HEK293 (cell line): ENCODE results near the gene HARS1.

Experiments
- ATF2 ChIP-seq: fragments of 450-650 bp; formaldehyde crosslinking; IDR thresholded peaks from 2 replicates; pipeline ENCODE4 v1.5.1; 2016; ENCODE audit warnings: missing biosample characterization, missing genetic modification characterization, low read depth
- BCL11B ChIP-seq: fragments of 450-650 bp; formaldehyde crosslinking; IDR thresholded peaks from 2 replicates; pipeline ENCODE4 v1.5.1; 2016; ENCODE audit warnings: low read depth, missing biosample characterization, missing genetic modification characterization
- CTCF ChIP-seq: fragments of 450-650 bp; formaldehyde crosslinking; IDR thresholded peaks from 2 replicates; pipeline ENCODE4 v1.5.1; 2016; ENCODE audit warnings: missing biosample characterization, missing genetic modification characterization
- MEIS1 ChIP-seq: sonication (generic); formaldehyde crosslinking; IDR thresholded peaks from 2 replicates; pipeline ENCODE4 v1.8.1; 2022; ENCODE audit warnings: missing genetic modification reagents, mild to moderate bottlenecking, borderline replicate concordance
- REPIN1 ChIP-seq: fragments of 450-650 bp; formaldehyde crosslinking; IDR thresholded peaks from 2 replicates; pipeline ENCODE4 v1.5.1; 2017; ENCODE audit warnings: missing biosample characterization, missing genetic modification characterization, low read depth
- YY1 ChIP-seq: fragments of 450-650 bp; formaldehyde crosslinking; IDR thresholded peaks from 2 replicates; pipeline ENCODE4 v1.5.1; 2018; ENCODE audit warnings: missing biosample characterization, missing genetic modification characterization
- ZFP37 ChIP-seq: fragments of 450-650 bp; formaldehyde crosslinking; IDR thresholded peaks from 2 replicates; pipeline ENCODE4 v1.5.1; 2016; ENCODE audit warnings: missing biosample characterization, missing genetic modification characterization
- ZNF549 ChIP-seq: fragments of 450-650 bp; IDR thresholded peaks from 2 replicates; pipeline ENCODE4 v1.5.1; 2018; ENCODE audit warnings: missing biosample characterization, missing genetic modification characterization, mild to moderate bottlenecking, inconsistent platforms, moderate library complexity
- ZNF558 ChIP-seq: fragments of 450-650 bp; formaldehyde crosslinking; IDR thresholded peaks from 2 replicates; pipeline ENCODE4 v1.5.1; 2016; ENCODE audit warnings: missing biosample characterization, missing genetic modification characterization
- ZNF560 ChIP-seq: fragments of 450-650 bp; formaldehyde crosslinking; IDR thresholded peaks from 2 replicates; pipeline ENCODE4 v1.5.1; 2017; ENCODE audit warnings: missing biosample characterization, missing genetic modification characterization, borderline replicate concordance
- ZNF639 ChIP-seq: fragments of 450-650 bp; formaldehyde crosslinking; IDR thresholded peaks from 2 replicates; pipeline ENCODE4 v1.5.1; 2016; ENCODE audit warnings: missing biosample characterization, missing genetic modification characterization
- ZNF670 ChIP-seq: fragments of 450-650 bp; formaldehyde crosslinking; IDR thresholded peaks from 2 replicates; pipeline ENCODE4 v1.5.1; 2016; ENCODE audit warnings: missing biosample characterization, missing genetic modification characterization, low read depth
- ZNF837 ChIP-seq: fragments of 450-650 bp; formaldehyde crosslinking; IDR thresholded peaks from 2 replicates; pipeline ENCODE4 v1.5.1; 2016; ENCODE audit warnings: missing biosample characterization, missing genetic modification characterization
- ZNF843 ChIP-seq: fragments of 450-650 bp; formaldehyde crosslinking; IDR thresholded peaks from 2 replicates; pipeline ENCODE4 v1.5.1; 2016; ENCODE audit warnings: missing biosample characterization, missing genetic modification characterization

GRCh38 chr5:140725799-140726471, 34.8 kb upstream of the HARS1 start:
- TF ChIP-seq ZNF560 (tag by site-specific recombination), result no peak
- TF ChIP-seq REPIN1 (tag by site-specific recombination), result peak; percentile 54; the same call in 1 of the 2 replicates
- no peak for TF ChIP-seq CTCF
- TF ChIP-seq ZNF549 (tag by site-specific recombination), result no peak
- peak; percentile 90 for TF ChIP-seq ZNF639 (tag by site-specific recombination)
- no peak for TF ChIP-seq BCL11B (tag by site-specific recombination)
- peak; percentile 85; the same call in 1 of the 2 replicates for TF ChIP-seq MEIS1 (CRISPR knock-in tag)
- TF ChIP-seq ATF2 (tag by site-specific recombination), result peak; percentile 71
- TF ChIP-seq ZNF670 (tag by site-specific recombination), result no peak
- peak; percentile 88 for TF ChIP-seq ZNF558 (tag by site-specific recombination)
- TF ChIP-seq ZFP37 (tag by site-specific recombination), result peak; percentile 94
- peak; percentile 74; the same call in 1 of the 2 replicates for TF ChIP-seq YY1
- TF ChIP-seq ZNF843 (tag by site-specific recombination), result 0 out of 2 replicates have a peak, but pooled peaks have one; percentile 74
- TF ChIP-seq ZNF837, result no peak
